NT2/D1 (cell line): ENCODE measurements around the gene PRKAG2.

Source experiments
- SUZ12 ChIP-seq: IDR thresholded peaks from 2 replicates; pipeline ENCODE4 v1.6.1; 2011; ENCODE audit not compliant: insufficient read length, insufficient read depth; ENCODE audit errors: extremely low read depth
- YY1 ChIP-seq: IDR thresholded peaks from 2 replicates; pipeline ENCODE4 v1.6.1; 2011; ENCODE audit not compliant: insufficient read length, insufficient read depth
- ZNF274 ChIP-seq: IDR thresholded peaks from 2 replicates; pipeline ENCODE4 v1.6.1; 2011; ENCODE audit warnings: mild to moderate bottlenecking, low read depth, low read length

- no peak for TF ChIP-seq ZNF274
- TF ChIP-seq SUZ12 = no peak
- TF ChIP-seq YY1 = no peak
These were observed 40.0 kb downstream of the PRKAG2 start for GRCh38 chr7:151836927-151837205.
